Mucosa of descending colon (tissue), 3 donors: ENCODE measurements around the gene PAMR1. TPM values are rescaled to one million over a fixed set of nuclear protein-coding genes. Genes with fewer than 3 reads are reported as not detected.

Source experiments
- ATAC-seq: fragments of 200-7000 bp; cut with Tn5 transposase; one replicate; pipeline ENCODE4 v1.9.1; 2020; ENCODE audit warnings: mild to moderate bottlenecking, moderate library complexity
- DNase-seq, 3 donors: peaks; one replicate each; pipeline ENCODE4 v3.0.0-alpha.2; 2020
- H3K36me3 ChIP-seq: fragments of 200-600 bp; one replicate; pipeline ENCODE4 v1.8.0; 2021; ENCODE audit warnings: low read depth, mild to moderate bottlenecking
- H3K4me1 ChIP-seq: fragments of 200-600 bp; one replicate; pipeline ENCODE4 v1.8.0; 2021; ENCODE audit warnings: low read depth, mild to moderate bottlenecking
- H3K4me3 ChIP-seq: fragments of 200-600 bp; one replicate; pipeline ENCODE4 v1.8.0; 2021; ENCODE audit warnings: mild to moderate bottlenecking
- H3K9me3 ChIP-seq: fragments of 200-600 bp; one replicate; pipeline ENCODE4 v1.8.0; 2021; ENCODE audit warnings: mild to moderate bottlenecking
- intact Hi-C, 2 donors: fragments of 100-400 bp; cut with DNase I in 1 of 2; cut with micrococcal nuclease in 1 of 2; formaldehyde crosslinking; loops; one replicate each; pipeline versions ENCODE4 v1.11.0 to v1.11.1; 2022; cut with DNase I, micrococcal nuclease
- total RNA-seq, 3 donors: library from RNA; stranded (reverse); fragmentation: NEBNext Ultra II Directional in 2 of 3; extraction: Animal tissue kit (Norgen Biotek cat#: 25700) in 2 of 3; gene quantifications; one replicate each; pipeline versions ENCODE4 v1.2.1 to v1.2.4, GENCODE V29; 2021 to 2023
- TF ChIP-seq, protein P1 (sequence below): fragments of 200-600 bp; IDR thresholded peaks from one replicate; pipeline ENCODE4 v1.8.0; 2022; ENCODE audit warnings: antibody characterized with exemption, mild to moderate bottlenecking
- donor health status: DM: no; HTN: no; CAD: no; lungs with moderate emphysema.
- donor health status: DM: no; HTN: no; CAD: no.
- donor health status: DM: no; HTN: yes; CAD: no.

The PAMR1 gene
- total RNA-seq, 3 donors from 2014 or later: 1.7 to 17.4 (median 2.3) TPM

DNA sequence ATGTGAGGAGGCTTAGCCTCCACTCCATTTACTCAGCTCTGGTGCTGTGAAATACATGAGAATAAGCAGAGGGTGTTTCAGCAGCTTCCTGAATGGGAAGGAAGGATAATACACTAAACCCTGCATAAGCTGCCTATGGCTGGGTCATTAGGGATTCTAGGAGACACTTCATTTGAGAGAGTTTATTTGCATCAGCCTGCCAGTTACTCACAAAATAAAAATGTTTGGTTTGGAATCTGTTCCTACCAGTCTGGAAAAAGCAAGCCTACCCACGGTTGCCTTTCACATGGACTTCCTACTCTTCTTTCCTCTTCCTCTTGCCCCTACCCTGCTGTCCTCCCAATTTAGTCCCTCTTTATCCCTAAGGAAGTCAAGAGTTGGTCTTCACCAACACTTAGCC lies 126.5 kb downstream of the PAMR1 start:
- ATAC-seq: no peak
- TF ChIP-seq, protein P1, sequence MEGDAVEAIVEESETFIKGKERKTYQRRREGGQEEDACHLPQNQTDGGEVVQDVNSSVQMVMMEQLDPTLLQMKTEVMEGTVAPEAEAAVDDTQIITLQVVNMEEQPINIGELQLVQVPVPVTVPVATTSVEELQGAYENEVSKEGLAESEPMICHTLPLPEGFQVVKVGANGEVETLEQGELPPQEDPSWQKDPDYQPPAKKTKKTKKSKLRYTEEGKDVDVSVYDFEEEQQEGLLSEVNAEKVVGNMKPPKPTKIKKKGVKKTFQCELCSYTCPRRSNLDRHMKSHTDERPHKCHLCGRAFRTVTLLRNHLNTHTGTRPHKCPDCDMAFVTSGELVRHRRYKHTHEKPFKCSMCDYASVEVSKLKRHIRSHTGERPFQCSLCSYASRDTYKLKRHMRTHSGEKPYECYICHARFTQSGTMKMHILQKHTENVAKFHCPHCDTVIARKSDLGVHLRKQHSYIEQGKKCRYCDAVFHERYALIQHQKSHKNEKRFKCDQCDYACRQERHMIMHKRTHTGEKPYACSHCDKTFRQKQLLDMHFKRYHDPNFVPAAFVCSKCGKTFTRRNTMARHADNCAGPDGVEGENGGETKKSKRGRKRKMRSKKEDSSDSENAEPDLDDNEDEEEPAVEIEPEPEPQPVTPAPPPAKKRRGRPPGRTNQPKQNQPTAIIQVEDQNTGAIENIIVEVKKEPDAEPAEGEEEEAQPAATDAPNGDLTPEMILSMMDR: no peak
- intact Hi-C loops: loop anchor here in 1 of 2 donors (10.0 kb wide), 2 partner anchors 404 to 474 kb away; no protein-coding TSS in a partner anchor
- DNase-seq: no peak
- Histone ChIP-seq H3K4me3 (no peak overlapping the region), H3K9me3 (no peaks in the 10 kb centered on the region), H3K4me1 (no peaks in the 10 kb centered on the region), H3K36me3 (no peaks in the 10 kb centered on the region)

DNA sequence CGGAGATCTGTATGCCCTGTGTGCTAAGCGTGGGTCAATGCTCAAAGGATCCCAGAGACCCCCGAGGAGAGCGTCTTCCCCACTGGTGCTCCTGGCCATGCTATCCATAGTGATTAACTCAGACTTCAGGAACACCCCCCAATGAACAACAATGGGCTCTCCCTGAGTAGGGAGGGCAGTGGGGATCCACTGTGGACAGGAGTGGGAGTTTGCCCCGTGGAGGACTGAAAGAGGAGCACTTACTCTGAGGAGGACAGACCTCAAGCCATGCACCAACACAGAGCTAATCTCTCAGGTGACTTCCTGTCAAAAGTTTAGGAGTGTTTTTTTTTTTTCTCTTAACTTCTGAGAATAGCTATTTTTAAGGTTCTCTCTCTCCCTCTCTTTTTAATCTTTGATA lies 130.5 kb downstream of the PAMR1 start:
- Histone ChIP-seq H3K36me3 (no peaks in the 10 kb centered on the region), H3K9me3 (no peaks in the 10 kb centered on the region), H3K4me1 (peaks cover 19% of the 10 kb centered on the region), H3K4me3 (no peak overlapping the region)
- TF ChIP-seq, protein P1: no peak
- intact Hi-C loops: loop anchor here (5.0 to 10.0 kb wide), 4 partner anchors 398 to 470 kb away; no protein-coding TSS in a partner anchor
- ATAC-seq (no peak), DNase-seq (no peak)

DNA sequence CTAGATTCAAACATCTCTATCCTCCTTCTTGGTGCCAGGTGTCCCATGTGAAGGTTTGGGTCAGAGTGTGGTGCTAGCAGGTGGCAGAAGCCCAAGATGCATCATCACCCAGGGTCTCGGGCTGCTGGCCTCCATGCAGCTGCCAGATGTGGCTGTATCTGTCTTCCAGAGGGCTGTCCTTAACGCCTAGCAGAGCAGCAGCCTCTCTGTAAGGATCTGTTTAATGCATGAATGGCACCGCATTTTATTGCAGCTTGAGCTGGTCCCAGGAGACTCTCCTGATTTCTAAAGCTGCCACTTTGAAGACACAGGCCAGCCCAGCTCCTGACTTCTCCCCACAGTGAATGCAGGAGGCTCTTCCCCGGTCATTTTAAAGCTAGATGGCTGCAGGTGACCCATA lies 132.3 kb downstream of the PAMR1 start:
- TF ChIP-seq, protein P1: no peak
- no peaks in the 10 kb centered on the region for H3K9me3 ChIP-seq
- DNase-seq: no peak
- intact Hi-C loops: loop anchor here (5.0 to 10.0 kb wide), 4 partner anchors 396 to 468 kb away; no protein-coding TSS in a partner anchor
- H3K4me3 ChIP-seq: no peak overlapping the region
- no peak for ATAC-seq
- H3K4me1 ChIP-seq: peaks cover 19% of the 10 kb centered on the region
- no peaks in the 10 kb centered on the region for H3K36me3 ChIP-seq

DNA sequence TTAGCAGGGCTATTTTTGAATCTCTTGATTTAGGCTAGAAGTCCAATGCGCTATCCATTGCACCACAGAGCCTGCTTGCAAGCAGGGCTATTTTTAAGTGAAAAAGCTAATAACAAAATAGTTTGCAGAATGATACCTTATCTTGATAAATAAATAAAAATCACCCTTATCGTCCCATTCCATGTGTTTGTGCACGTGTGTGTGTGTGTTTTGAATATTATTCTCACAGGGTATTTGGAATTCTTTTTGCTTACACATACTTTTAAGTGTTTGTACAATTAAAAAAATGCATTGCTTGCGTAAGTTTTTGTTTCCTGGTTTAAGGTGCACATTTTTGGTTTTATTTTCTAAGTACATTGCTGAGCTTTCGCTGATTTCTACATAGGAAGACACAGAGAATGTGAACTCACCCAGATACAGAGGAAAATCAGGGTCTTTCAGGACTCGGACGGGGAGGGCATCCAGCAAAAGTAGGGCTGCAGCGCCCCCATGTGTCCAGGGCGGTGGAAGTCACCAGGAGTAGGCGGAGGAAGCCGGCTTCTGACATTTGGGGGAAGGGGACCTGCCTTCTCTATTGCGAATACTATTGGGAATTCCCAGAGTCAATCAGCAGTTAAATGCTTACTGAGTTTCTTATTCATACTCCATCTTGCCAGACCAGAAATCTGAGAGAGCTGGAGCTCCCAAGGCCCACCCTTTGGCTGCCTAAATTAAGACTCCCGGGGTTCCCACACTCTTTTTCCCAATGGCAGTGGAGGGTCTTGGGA lies 133.3 kb downstream of the PAMR1 start:
- TF ChIP-seq, protein P1: peak; percentile 45
- peak; percentile 79 for ATAC-seq

DNA sequence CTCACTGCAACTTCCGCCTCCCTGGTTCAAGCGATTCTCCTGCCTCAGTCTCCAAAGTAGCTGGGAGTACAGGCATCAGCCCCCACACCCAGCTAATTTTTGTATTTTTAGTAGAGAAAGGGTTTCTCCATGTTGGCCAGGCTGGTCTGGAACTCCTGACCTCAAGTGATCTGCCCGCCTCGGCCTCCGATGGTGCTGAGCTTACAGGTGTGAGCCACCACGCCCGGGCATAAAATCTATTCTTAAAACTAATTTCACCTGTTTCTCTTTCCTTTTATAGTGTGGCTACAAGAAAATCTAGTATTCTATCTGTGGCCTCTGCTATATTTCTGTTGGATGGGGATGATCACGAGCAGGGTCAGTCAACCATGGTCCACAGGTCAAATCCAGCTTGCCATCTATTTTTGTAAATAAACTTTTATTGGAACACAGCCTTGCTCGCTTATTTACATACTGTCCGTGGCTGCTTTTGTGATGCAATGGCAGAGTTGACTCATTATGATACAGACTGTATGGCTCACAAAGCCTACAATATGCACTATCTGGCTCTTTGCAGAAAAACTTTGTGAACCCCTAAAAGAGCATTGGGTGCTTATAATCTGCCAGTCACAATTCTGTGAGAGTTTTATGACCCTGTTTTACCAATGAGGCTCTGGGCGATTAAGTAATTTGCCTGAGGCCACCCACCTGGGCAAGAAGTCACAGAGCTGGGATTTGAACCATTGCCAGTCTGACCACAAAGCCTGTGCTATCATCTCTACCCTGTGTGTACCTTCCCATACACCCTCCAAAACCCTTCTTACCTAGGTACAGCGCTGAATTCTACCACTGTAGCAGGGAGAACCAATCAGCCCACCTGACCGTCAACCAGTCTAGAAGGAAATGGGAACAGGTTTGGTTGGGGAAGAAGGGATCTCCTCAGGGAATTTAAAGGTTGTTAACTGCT lies 134.4 kb downstream of the PAMR1 start:
- no peak overlapping the region for H3K4me3 ChIP-seq
- intact Hi-C loops: loop anchor here (5.0 to 10.0 kb wide), 4 partner anchors 394 to 466 kb away; no protein-coding TSS in a partner anchor
- ATAC-seq: peak; percentile 87

More for the DNA sequence above, 133.3 kb downstream of the PAMR1 start:
- H3K4me1 ChIP-seq: peaks cover 19% of the 10 kb centered on the region
- no peaks in the 10 kb centered on the region for H3K36me3 ChIP-seq
- intact Hi-C loops: loop anchor here (5.0 to 10.0 kb wide), 4 partner anchors 395 to 467 kb away; no protein-coding TSS in a partner anchor
- no peak overlapping the region for H3K4me3 ChIP-seq
- no peaks in the 10 kb centered on the region for H3K9me3 ChIP-seq
- peak; percentile 79 to 89 (median 85) for DNase-seq

More for the DNA sequence above, 134.4 kb downstream of the PAMR1 start:
- H3K4me1 ChIP-seq: peaks cover 19% of the 10 kb centered on the region
- H3K36me3 ChIP-seq: no peaks in the 10 kb centered on the region
- DNase-seq: peak; percentile 31 to 53 (median 51)
- H3K9me3 ChIP-seq: no peaks in the 10 kb centered on the region
- TF ChIP-seq, protein P1: no peak
